DND-41 (cell line): ENCODE results near the gene DNASE1L2.

Experiments used
- CTCF ChIP-seq: IDR thresholded peaks from 2 replicates; pipeline ENCODE4 v1.5.1; 2012; ENCODE audit warnings: borderline replicate concordance, low read length, moderate library complexity, mild to moderate bottlenecking; ENCODE audit not compliant: poor library complexity, severe bottlenecking; ENCODE audit errors: extremely low read depth
- EZH2 ChIP-seq: IDR thresholded peaks from 3 replicates; pipeline ENCODE4 v1.6.1; 2012; ENCODE audit warnings: borderline replicate concordance, low read depth, mild to moderate bottlenecking, moderate library complexity, low read length, inconsistent platforms; ENCODE audit not compliant: severe bottlenecking

GRCh38 chr16:2207872-2208271 is 28.4 kb upstream of the DNASE1L2 start:
- TF ChIP-seq CTCF (no peak), EZH2 (no peak)
